ENCODE measurements around the gene SFT2D3.

DNA sequence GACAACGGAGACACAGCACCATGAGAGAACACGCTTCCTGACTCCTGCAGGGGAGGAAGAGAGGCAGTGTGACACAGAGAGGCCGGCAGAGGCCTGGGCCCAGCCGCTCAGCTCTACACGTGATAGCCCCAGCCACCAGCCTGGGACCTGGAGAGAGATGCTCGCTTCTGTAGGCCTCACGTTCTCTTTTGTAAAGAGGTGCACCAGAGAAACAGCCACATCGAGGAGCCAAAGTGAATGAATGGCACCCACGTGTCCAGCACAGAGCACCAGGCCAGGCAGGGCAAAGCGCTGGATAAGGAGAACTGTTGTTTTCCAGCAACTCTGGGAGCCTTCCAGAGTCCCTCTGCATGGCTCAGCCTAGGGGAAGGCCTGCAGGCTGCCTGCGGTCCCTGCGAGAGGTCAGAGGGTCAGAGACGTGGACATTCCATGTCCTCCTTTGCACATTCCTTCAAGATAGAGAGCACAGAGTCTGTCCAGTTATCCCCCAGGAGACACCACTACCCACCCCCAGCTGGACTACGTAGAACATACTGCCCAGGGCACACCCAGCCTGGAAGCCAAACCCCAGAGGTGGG is 40.1 kb upstream of the SFT2D3 start:
- TF ChIP-seq, protein P1, sequence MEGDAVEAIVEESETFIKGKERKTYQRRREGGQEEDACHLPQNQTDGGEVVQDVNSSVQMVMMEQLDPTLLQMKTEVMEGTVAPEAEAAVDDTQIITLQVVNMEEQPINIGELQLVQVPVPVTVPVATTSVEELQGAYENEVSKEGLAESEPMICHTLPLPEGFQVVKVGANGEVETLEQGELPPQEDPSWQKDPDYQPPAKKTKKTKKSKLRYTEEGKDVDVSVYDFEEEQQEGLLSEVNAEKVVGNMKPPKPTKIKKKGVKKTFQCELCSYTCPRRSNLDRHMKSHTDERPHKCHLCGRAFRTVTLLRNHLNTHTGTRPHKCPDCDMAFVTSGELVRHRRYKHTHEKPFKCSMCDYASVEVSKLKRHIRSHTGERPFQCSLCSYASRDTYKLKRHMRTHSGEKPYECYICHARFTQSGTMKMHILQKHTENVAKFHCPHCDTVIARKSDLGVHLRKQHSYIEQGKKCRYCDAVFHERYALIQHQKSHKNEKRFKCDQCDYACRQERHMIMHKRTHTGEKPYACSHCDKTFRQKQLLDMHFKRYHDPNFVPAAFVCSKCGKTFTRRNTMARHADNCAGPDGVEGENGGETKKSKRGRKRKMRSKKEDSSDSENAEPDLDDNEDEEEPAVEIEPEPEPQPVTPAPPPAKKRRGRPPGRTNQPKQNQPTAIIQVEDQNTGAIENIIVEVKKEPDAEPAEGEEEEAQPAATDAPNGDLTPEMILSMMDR (IDR thresholded peaks at IDR 0.05 in 2 of 3, conservative IDR thresholded peaks at IDR 0.05 in 1 of 3; ENCODE audit: insufficient read depth in 2 of 3, low read depth in 1 of 3, low read length in 3 of 3) = no peak
- TF ChIP-seq PRPF4 (IDR thresholded peaks at IDR 0.05; ENCODE audit: insufficient read depth, low read depth, low read length, poor library complexity, severe bottlenecking) (no peak), RFX5 (IDR thresholded peaks at IDR 0.05; ENCODE audit: low read depth, low read length) (no peak), JUND (IDR thresholded peaks at IDR 0.05; ENCODE audit: borderline replicate concordance, low read depth, low read length) (no peak), JUND (tag; IDR thresholded peaks at IDR 0.05; ENCODE audit: borderline replicate concordance, low read depth, low read length) (no peak), ZNF41 (CRISPR knock-in tag; conservative IDR thresholded peaks at IDR 0.05) (no peak), ZNF76 (CRISPR knock-in tag; IDR thresholded peaks at IDR 0.05; ENCODE audit: borderline replicate concordance) (no peak)
- TF ChIP-seq, protein P2, sequence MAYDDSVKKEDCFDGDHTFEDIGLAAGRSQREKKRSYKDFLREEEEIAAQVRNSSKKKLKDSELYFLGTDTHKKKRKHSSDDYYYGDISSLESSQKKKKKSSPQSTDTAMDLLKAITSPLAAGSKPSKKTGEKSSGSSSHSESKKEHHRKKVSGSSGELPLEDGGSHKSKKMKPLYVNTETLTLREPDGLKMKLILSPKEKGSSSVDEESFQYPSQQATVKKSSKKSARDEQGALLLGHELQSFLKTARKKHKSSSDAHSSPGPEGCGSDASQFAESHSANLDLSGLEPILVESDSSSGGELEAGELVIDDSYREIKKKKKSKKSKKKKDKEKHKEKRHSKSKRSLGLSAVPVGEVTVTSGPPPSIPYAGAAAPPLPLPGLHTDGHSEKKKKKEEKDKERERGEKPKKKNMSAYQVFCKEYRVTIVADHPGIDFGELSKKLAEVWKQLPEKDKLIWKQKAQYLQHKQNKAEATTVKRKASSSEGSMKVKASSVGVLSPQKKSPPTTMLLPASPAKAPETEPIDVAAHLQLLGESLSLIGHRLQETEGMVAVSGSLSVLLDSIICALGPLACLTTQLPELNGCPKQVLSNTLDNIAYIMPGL (CRISPR knock-in tag; IDR thresholded peaks at IDR 0.05) = no peak
- TF ChIP-seq, protein P3, sequence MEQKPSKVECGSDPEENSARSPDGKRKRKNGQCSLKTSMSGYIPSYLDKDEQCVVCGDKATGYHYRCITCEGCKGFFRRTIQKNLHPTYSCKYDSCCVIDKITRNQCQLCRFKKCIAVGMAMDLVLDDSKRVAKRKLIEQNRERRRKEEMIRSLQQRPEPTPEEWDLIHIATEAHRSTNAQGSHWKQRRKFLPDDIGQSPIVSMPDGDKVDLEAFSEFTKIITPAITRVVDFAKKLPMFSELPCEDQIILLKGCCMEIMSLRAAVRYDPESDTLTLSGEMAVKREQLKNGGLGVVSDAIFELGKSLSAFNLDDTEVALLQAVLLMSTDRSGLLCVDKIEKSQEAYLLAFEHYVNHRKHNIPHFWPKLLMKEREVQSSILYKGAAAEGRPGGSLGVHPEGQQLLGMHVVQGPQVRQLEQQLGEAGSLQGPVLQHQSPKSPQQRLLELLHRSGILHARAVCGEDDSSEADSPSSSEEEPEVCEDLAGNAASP (IDR thresholded peaks at IDR 0.05) = no peak
- TF ChIP-seq, protein P4, sequence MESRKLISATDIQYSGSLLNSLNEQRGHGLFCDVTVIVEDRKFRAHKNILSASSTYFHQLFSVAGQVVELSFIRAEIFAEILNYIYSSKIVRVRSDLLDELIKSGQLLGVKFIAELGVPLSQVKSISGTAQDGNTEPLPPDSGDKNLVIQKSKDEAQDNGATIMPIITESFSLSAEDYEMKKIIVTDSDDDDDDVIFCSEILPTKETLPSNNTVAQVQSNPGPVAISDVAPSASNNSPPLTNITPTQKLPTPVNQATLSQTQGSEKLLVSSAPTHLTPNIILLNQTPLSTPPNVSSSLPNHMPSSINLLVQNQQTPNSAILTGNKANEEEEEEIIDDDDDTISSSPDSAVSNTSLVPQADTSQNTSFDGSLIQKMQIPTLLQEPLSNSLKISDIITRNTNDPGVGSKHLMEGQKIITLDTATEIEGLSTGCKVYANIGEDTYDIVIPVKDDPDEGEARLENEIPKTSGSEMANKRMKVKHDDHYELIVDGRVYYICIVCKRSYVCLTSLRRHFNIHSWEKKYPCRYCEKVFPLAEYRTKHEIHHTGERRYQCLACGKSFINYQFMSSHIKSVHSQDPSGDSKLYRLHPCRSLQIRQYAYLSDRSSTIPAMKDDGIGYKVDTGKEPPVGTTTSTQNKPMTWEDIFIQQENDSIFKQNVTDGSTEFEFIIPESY (CRISPR knock-in tag; IDR thresholded peaks at IDR 0.05) = no peak
- TF ChIP-seq, protein P5, sequence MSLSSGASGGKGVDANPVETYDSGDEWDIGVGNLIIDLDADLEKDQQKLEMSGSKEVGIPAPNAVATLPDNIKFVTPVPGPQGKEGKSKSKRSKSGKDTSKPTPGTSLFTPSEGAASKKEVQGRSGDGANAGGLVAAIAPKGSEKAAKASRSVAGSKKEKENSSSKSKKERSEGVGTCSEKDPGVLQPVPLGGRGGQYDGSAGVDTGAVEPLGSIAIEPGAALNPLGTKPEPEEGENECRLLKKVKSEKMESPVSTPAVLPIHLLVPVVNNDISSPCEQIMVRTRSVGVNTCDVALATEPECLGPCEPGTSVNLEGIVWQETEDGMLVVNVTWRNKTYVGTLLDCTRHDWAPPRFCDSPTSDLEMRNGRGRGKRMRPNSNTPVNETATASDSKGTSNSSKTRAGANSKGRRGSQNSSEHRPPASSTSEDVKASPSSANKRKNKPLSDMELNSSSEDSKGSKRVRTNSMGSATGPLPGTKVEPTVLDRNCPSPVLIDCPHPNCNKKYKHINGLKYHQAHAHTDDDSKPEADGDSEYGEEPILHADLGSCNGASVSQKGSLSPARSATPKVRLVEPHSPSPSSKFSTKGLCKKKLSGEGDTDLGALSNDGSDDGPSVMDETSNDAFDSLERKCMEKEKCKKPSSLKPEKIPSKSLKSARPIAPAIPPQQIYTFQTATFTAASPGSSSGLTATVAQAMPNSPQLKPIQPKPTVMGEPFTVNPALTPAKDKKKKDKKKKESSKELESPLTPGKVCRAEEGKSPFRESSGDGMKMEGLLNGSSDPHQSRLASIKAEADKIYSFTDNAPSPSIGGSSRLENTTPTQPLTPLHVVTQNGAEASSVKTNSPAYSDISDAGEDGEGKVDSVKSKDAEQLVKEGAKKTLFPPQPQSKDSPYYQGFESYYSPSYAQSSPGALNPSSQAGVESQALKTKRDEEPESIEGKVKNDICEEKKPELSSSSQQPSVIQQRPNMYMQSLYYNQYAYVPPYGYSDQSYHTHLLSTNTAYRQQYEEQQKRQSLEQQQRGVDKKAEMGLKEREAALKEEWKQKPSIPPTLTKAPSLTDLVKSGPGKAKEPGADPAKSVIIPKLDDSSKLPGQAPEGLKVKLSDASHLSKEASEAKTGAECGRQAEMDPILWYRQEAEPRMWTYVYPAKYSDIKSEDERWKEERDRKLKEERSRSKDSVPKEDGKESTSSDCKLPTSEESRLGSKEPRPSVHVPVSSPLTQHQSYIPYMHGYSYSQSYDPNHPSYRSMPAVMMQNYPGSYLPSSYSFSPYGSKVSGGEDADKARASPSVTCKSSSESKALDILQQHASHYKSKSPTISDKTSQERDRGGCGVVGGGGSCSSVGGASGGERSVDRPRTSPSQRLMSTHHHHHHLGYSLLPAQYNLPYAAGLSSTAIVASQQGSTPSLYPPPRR (CRISPR knock-in tag; IDR thresholded peaks at IDR 0.05; ENCODE audit: borderline replicate concordance) = no peak

All from K562 (cell line).